ENCODE results near the gene C19orf81.
A peak's percentile ranks its signal among the peaks of the same experiment; 100 is the strongest.

The C19orf81 gene

GRCh38 chr19:50629194-50629593 is 20.1 kb upstream of the C19orf81 start:
- DNase-seq = no peak

- no peak for DNase-seq
Observed at GRCh38 chr19:50629801-50630200, 19.4 kb upstream of the C19orf81 start.

- DNase-seq = no peak
Observed at GRCh38 chr19:50632151-50632835, 17.0 kb upstream of the C19orf81 start.

- no peak for DNase-seq
Observed at GRCh38 chr19:50633359-50633758, 15.9 kb upstream of the C19orf81 start.

GRCh38 chr19:50633973-50634372 is 15.3 kb upstream of the C19orf81 start:
- DNase-seq = no peak

GRCh38 chr19:50636317-50637085 is 12.7 kb upstream of the C19orf81 start:
- no peak for DNase-seq

- DNase-seq = no peak
Observed at GRCh38 chr19:50638600-50638999, 10.6 kb upstream of the C19orf81 start.

- peak in 54 of 56 donors; percentile 11 to 89 (median 50) for DNase-seq
Observed at GRCh38 chr19:50639121-50640112, 9.8 kb upstream of the C19orf81 start, which contains the start of gene SYT3. Gene SYT3 (minus strand): TSS chr19:50639881. CDS start chr19:50637411, 2,470 bp downstream.

- DNase-seq = no peak
Observed at GRCh38 chr19:50640368-50640767, 8.9 kb upstream of the C19orf81 start.

- no peak for DNase-seq
Observed at GRCh38 chr19:50644315-50644915, 4.8 kb upstream of the C19orf81 start.

GRCh38 chr19:50645107-50645506 is 4.1 kb upstream of the C19orf81 start:
- DNase-seq = no peak

- DNase-seq = no peak
Observed at GRCh38 chr19:50646074-50646807, 3.0 kb upstream of the C19orf81 start.

GRCh38 chr19:50647879-50648615 is 1.2 kb upstream of the C19orf81 start:
- no peak for DNase-seq

- no peak for DNase-seq
Observed at GRCh38 chr19:50648659-50649058, 586 bp upstream of the C19orf81 start.

GRCh38 chr19:50651174-50651573 is 1.9 kb downstream of the C19orf81 start:
- DNase-seq = no peak

GRCh38 chr19:50652722-50653121 is 3.5 kb downstream of the C19orf81 start:
- DNase-seq = no peak

GRCh38 chr19:50654882-50655281 is 5.6 kb downstream of the C19orf81 start:
- DNase-seq = no peak

GRCh38 chr19:50657222-50657669 is 8.0 kb downstream of the C19orf81 start:
- no peak for DNase-seq

- peak; percentile 46 to 100 (median 97) for DNase-seq
Observed at GRCh38 chr19:50657712-50658440, 8.6 kb downstream of the C19orf81 start.
